Neuron (in vitro differentiated cells): ENCODE measurements around the gene NKX1-1.

ENCODE experiments used
- H2AFZ ChIP-seq: one replicate; pipeline ENCODE4 v1.6.1; 2013; ENCODE audit warnings: low read depth, mild to moderate bottlenecking, inconsistent platforms, low read length, moderate library complexity
- H3K27me3 ChIP-seq: one replicate; pipeline ENCODE4 v1.6.1; 2013; ENCODE audit warnings: low read length; ENCODE audit not compliant: insufficient read depth
- H3K36me3 ChIP-seq: one replicate; pipeline ENCODE4 v1.6.1; 2013; ENCODE audit warnings: low read length; ENCODE audit not compliant: insufficient read depth
- H3K4me1 ChIP-seq: one replicate; pipeline ENCODE4 v1.6.1; 2013; ENCODE audit warnings: low read length; ENCODE audit not compliant: insufficient read depth
- H3K4me3 ChIP-seq: 2 replicates; pipeline ENCODE4 v1.5.1; 2013; ENCODE audit warnings: mild to moderate bottlenecking, low read length, moderate library complexity
- H3K9me3 ChIP-seq: one replicate; pipeline ENCODE4 v1.6.1; 2013; ENCODE audit warnings: low read length

Gene NKX1-1

DNA sequence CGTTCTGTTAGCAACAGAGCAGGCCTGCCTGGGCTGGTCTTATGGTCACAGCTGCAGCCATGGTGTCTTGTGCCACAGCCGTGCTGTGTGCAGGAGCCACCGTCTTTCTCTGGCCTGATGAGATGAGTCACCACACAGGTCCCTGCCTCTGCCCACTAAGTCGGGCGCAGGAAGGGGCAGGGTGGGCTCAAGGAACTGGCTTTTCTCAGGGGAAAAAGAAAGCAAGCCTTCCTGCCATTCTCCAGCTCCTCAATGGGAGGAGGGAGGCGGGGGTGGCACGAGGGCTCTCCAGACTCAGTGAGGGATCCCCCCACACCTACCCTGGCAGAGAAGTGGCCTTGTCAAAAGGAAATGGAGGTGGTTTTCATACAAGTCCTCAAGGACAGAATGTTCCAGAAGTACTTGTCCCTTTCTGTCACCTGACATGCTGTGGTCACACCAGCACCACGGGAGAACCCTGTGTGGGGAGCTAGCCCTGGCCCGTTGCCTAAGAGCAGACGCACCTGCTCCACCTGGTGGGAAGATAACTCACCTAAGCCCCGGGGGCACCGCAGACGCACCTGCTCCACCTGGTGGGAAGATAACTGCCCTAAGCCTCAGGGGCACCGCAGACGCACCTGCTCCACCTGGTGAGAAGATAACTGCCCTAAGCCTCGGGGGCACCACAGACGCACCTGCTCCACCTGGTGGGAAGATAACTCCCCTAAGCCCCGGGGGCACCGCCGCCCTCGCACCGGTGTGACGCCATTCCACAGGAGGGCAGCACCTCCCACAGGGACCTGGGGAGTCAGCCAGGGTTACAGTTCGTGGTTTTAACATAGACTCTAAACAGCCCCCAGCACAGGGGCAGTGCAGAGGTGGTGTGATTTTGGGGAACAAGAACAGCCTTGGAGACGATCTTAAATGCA lies 40.7 kb downstream of the NKX1-1 start:
- no peaks in the 10 kb centered on the region for H3K4me1 ChIP-seq
- no peak overlapping the region for H3K4me3 ChIP-seq
- no peak overlapping the region for H2AFZ ChIP-seq
- H3K36me3 ChIP-seq, result peaks cover 6% of the 10 kb centered on the region
- no peaks in the 10 kb centered on the region for H3K9me3 ChIP-seq
- H3K27me3 ChIP-seq, result no peaks in the 10 kb centered on the region

DNA sequence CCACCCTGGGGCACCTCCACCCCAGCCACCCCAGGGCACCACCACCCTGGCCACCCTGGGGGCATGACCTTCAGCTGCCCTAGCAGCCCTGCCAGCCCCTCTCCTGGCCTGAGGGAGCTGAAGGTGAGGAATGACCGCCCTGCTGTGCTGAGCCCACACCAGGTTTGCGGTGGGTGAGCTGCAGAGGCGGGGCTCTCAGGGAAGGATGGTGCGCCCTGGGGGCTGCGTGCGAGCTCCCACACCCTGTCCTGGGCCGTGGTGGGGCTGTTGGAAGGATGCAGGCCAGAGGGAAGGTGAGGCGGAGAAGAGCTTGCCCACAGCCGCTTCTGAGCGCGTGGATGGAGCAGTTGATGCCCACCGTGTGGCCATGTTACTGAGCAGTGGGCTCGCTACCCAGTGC lies 41.5 kb downstream of the NKX1-1 start:
- Histone ChIP-seq H3K9me3 (no peaks in the 10 kb centered on the region), H3K4me3 (no peak overlapping the region), H3K27me3 (no peaks in the 10 kb centered on the region), H3K36me3 (peaks cover 6% of the 10 kb centered on the region), H3K4me1 (no peaks in the 10 kb centered on the region), H2AFZ (no peak overlapping the region)

DNA sequence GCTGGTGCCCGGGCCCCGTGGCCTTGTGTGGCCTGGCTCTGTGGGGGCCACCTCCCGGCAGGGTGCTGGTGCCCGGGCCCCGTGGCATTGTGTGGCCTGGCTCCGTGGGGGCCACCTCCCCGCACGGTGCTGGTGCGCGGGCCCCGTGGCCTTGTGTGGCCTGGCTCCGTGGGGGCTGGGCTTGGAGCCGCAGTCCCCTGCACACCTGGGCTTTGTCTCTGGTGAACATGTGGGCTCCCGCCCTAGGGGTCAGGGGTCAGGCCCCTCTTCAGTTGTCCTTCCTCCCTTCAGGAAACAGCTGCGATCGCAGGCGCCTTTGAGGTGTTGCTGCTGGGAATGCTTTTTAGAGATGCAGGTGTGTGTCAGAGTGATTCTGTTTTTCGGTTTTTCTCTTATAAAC lies 42.0 kb downstream of the NKX1-1 start:
- Histone ChIP-seq H2AFZ (no peak overlapping the region), H3K4me1 (no peaks in the 10 kb centered on the region)

DNA sequence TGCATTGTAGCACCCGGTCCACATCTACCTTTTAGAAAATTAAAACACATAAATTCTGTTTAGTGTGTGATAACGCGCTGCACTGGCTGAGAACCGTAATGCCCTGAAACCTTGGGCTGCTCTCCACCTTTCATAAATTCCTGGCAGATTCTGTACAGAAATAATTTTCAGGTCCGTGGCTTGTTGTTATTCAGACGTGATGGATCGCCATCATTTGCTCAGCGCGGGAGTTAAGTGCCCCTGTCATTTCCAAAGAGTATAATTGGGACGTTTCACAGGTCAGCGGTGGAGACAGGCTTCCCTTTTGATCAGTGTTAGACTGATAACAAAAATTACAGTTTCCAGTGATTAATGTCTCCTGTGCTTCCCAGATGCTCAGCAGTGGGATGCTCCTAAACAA lies 42.7 kb downstream of the NKX1-1 start:
- H3K4me3 ChIP-seq, result no peak overlapping the region
- no peak overlapping the region for H2AFZ ChIP-seq
- H3K4me1 ChIP-seq, result no peaks in the 10 kb centered on the region
- H3K27me3 ChIP-seq, result no peaks in the 10 kb centered on the region
- peaks cover 6% of the 10 kb centered on the region for H3K36me3 ChIP-seq
- H3K9me3 ChIP-seq, result no peaks in the 10 kb centered on the region

More for the DNA sequence above, 42.0 kb downstream of the NKX1-1 start:
- Histone ChIP-seq H3K9me3 (no peaks in the 10 kb centered on the region), H3K4me3 (no peak overlapping the region), H3K36me3 (peaks cover 6% of the 10 kb centered on the region), H3K27me3 (no peaks in the 10 kb centered on the region)

DNA sequence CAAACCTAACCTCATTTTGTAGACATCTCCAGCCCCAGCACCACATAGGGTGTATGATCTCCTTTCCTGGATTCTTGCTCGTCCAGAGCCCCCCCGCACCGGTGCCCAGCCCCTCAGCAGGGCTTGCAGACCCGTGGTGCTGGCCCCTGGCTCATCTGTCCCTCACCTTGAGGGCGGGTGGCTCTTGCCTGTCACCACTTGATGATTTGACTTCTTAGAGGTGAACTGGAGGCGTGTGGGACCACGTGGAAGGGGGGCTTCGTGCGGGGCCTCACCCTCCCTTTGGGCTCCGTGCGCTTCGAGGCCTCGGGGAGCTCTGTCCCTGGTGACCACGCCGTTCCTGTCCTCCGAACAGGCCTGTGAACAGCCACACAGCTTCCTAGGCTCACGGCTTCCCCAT lies 43.7 kb downstream of the NKX1-1 start:
- Histone ChIP-seq H3K4me3 (no peak overlapping the region), H2AFZ (no peak overlapping the region), H3K36me3 (peaks cover 3% of the 10 kb centered on the region), H3K9me3 (no peaks in the 10 kb centered on the region), H3K27me3 (no peaks in the 10 kb centered on the region), H3K4me1 (no peaks in the 10 kb centered on the region)

DNA sequence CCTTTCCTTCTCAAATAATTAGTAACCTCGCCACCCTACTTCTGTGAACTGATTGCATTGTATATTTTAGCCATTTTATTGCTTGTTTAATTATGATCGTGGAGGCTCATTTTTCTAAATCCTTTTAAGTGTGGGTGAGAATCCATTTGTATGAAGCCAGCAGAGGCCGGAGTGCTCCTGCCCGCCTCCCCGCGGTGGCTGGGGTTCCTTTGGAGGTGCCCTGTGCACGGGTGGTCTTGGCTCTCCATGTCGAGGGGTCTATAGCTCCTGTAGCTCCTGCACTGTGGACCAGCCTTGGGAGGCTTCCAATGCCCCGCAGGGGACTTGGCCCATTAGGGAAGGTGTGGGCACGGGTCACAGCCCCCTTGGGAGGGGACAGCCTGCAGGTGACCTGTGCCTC lies 44.2 kb downstream of the NKX1-1 start:
- Histone ChIP-seq H3K27me3 (no peaks in the 10 kb centered on the region), H3K4me1 (no peaks in the 10 kb centered on the region), H3K36me3 (peaks cover 6% of the 10 kb centered on the region), H3K9me3 (no peaks in the 10 kb centered on the region), H3K4me3 (no peak overlapping the region), H2AFZ (no peak overlapping the region)

DNA sequence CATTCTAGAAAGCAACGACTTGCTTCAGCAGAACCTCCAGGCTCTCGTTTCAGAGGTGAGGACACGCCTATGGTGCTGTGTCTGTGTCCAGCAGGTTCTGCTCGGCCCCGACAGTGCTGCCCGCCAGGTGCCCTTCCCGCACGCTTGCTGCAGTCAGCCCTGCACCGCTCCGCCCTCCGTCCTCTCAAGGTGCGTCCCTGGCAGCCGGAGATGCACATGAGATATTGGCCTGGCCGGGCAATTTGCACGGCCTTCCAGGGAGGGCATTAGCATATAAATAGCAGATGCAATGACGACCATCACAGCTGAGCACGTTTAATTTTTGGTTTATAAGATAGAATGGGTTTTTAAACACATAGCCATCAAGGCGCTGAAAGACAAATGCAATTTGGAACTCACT lies 44.8 kb downstream of the NKX1-1 start:
- H3K27me3 ChIP-seq, result no peaks in the 10 kb centered on the region
- H3K9me3 ChIP-seq, result no peaks in the 10 kb centered on the region
- H3K4me3 ChIP-seq, result no peak overlapping the region
- H3K36me3 ChIP-seq, result peaks cover 4% of the 10 kb centered on the region
- no peaks in the 10 kb centered on the region for H3K4me1 ChIP-seq
- no peak overlapping the region for H2AFZ ChIP-seq

DNA sequence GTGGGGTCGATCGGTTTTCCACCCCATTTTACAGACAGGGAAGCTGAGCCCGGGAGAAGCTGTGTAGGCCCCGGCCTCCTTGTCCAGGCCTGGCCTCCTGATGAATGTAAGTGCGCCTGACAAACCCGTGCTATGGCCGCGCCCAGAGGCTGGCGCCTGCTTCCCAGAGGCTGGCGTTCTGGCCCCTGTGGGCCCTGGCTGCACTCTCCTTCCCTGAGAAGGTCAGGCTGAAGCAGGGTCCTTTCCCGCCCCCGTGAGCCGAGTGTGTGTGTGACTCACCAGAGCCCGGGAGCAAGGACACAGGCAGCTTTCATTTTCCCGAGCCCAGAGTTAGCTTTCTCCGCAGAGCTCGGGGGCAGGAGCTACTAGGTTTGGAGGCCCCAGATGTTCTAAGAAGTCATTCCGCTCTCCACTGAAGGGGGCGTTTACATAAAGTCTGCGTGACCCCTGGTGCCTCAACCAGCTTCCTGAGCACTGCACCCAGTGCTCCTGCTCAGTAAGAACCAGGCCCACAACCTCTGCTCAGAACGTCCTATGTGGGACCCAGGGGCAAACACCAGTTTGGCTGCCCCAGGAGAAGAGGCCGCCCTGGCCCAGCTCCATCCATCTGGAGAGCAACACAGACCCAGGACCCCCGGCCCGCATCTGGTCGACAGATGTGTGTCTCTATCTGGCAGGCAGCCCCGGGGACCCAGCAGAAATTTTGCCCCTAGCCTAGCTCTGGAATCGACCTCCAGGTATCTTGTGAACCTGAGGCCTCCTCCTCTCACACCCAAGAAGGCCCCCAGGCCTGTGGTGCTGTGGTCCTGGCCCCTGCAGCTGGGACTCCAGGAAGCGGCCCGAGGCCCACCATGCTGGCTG lies 45.6 kb downstream of the NKX1-1 start:
- no peak overlapping the region for H2AFZ ChIP-seq
- peaks cover 4% of the 10 kb centered on the region for H3K36me3 ChIP-seq
- H3K4me1 ChIP-seq, result no peaks in the 10 kb centered on the region
- no peaks in the 10 kb centered on the region for H3K27me3 ChIP-seq
- H3K4me3 ChIP-seq, result no peak overlapping the region
- H3K9me3 ChIP-seq, result no peaks in the 10 kb centered on the region

DNA sequence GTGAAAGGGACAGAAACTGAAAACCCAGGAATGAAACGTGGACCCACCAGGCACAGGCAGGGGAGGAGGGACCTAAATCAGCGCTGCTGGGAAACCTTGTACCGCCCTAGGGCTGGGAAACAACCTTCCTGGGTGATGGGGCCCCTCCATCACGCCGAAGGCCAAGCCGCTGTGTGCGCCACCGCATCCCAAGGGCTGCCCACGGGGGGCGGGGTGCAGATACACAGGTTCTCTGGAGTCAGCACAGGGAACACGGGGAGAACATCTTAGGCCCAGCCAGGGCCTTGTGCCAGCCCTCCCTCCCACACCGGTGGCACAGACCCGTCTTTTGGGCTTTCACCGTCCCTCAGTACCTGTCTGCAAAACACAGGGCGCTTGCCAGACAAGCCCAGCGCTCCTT lies 46.3 kb downstream of the NKX1-1 start:
- no peak overlapping the region for H2AFZ ChIP-seq
- H3K36me3 ChIP-seq, result peaks cover 6% of the 10 kb centered on the region
- no peaks in the 10 kb centered on the region for H3K27me3 ChIP-seq
- H3K9me3 ChIP-seq, result no peaks in the 10 kb centered on the region
- no peak overlapping the region for H3K4me3 ChIP-seq
- H3K4me1 ChIP-seq, result no peaks in the 10 kb centered on the region

DNA sequence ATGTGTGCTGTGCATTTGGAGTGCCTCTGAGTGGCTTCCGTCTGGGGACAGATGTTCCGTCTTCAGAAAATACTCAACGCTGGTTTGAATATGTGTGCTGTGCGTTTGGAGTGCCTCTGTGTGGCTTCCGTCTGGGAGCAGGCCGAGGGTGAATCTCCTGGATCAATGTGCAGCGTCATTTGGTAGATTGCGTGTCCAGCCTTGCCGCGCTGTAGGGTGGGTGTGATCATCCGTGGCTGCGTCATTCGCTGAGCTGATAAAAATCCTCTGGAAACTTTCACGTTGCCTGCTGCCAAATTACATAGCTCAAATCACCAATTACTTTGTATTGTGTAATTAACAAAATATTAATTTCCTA lies 47.1 kb downstream of the NKX1-1 start:
- H3K4me1 ChIP-seq, result no peaks in the 10 kb centered on the region
- peaks cover 6% of the 10 kb centered on the region for H3K36me3 ChIP-seq
- no peaks in the 10 kb centered on the region for H3K27me3 ChIP-seq
- H3K4me3 ChIP-seq, result no peak overlapping the region
- no peaks in the 10 kb centered on the region for H3K9me3 ChIP-seq
- H2AFZ ChIP-seq, result no peak overlapping the region

DNA sequence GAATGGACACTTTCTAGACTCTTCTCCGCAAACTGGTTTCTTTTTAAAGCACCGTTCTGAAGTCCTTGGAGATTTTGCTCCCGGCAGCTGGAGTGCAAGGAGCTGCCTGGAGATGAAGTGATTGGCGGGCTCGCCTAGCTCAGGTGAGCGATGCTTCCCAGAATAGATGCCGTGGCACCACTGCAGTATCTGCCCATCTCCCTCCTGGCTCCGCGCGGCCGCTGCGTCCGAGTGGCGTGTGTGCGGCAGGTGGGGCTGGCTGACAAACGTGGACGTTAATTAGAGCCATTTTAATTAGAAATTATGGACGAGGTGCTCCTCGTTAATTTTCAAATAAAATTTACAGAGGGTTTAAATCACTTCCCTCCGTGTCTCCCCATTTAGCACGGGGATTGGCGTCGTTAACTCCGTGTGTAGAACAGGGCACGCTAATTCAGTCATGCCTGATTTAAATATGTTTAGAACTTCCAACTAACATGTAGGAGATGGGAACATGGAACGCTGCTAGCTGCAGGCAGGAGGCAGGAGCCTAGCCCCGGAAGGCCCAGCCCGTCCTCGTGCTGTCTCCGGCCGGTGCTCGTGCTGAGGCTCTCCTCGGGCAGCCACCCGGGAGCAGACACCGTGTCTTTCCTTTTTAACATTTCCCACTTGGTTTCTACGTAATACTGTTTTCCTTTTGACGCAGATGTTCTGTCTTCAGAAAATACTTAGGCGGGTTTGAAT lies 47.7 kb downstream of the NKX1-1 start:
- no peaks in the 10 kb centered on the region for H3K9me3 ChIP-seq
- H3K36me3 ChIP-seq, result peaks cover 7% of the 10 kb centered on the region
- no peaks in the 10 kb centered on the region for H3K4me1 ChIP-seq
- H3K27me3 ChIP-seq, result no peaks in the 10 kb centered on the region
- no peak overlapping the region for H3K4me3 ChIP-seq
- H2AFZ ChIP-seq, result no peak overlapping the region

DNA sequence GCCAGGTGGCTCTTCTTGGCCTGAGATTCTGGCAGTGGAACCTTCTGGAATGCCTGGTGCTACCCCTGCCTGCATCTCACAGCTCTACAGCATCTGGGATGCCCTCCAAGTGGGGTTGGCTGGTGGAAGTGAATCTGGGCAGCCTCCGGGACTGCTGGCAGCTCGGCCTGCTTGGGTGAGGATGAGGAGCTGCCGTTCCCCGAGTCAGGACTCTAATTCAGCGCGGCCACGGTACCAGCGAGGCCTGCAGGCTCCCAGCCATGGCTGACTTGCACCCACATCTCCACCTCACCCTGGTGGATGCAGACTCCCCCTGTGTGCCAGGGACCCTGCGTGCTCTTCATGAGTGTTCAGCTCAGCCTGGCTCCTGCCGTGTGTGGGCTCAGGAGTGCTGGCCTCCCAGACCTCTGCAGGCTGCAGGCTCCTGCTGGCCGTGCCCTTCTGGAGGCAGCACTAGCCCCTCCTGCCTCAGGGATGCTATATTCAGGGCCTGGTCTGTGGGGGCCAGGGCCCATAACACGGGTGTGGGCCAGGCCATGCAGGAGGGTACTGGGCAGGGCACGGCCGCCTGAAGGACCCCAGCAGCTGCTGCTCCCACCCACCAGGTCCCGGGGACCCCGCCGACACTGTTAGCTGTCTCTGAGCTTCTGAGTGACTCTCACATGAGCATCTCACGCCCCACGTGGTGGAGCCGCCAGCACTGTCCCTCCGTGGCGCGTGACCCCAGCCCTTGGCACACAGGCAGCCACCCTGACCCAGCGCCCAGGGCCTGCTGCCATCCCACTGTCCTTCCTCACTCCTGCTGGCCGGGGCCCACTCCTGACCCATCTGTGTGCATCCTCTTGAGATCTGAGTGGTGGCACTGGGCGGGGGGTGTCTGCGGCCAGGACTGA lies 48.6 kb downstream of the NKX1-1 start:
- H2AFZ ChIP-seq, result no peak overlapping the region
- H3K4me1 ChIP-seq, result no peaks in the 10 kb centered on the region
- H3K36me3 ChIP-seq, result peaks cover 13% of the 10 kb centered on the region
- no peak overlapping the region for H3K4me3 ChIP-seq
- no peaks in the 10 kb centered on the region for H3K9me3 ChIP-seq
- H3K27me3 ChIP-seq, result no peaks in the 10 kb centered on the region
